SHP77 treated with DMSO at 0.1 percent for 48 hours (cell line): ENCODE data around the gene DLK1.

Experiments used
- DNase-seq: peaks from one replicate; lab custom pipeline; 2025; lab: John Stamatoyannopoulos, UW

The DLK1 gene

DNA sequence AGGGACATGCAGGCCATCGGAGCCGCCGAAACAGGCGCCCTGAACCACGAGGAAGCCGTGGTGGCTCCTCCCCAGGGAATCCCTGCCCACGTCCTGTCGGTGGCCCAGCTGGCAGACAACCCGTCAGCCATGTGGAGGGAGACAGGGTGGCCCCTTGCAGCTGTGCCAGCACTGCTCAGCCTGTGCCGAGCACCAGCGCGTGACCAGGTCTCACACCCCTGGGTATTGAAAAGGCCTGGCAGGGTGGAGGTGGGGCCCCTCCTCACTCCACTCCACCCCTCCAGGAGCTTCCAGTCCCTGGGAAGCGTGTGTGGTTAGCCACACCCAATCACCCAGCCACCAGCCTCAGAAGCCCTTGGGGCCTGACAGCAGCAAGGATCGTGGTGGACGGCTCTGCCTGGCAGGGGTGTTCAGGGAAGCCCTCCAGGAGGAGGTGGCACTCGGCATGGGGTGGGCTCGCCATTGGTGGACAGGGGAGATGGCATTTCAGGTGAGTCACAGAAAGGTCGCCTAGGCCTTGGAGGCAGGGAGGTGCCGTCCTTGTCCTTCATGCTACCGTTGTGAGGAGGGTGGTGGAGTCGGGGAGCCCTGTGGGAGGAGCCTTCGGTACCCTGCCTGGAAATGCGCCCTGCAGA is 12.3 kb upstream of the DLK1 start:
- peak; percentile 83 for DNase-seq

DNA sequence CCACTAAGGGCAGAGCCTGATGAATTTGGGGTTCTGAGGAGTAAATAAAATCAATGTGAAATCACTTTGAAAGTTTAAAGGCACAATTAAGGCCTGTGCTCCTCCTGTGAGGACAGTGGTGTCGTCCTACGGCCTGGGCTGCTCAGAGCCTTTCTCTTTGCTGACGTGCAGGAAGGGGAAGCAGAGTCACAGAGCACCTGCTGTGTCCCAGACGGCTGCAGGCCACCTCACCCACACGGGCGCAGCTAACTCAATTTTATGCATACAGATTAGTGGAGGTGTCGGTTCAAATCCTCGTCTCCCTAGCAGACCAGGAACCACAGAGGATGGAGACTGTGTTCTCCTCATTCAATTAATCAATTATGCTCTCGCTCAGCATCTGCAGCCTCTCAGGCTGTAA is 11.4 kb upstream of the DLK1 start:
- no peak for DNase-seq

DNA sequence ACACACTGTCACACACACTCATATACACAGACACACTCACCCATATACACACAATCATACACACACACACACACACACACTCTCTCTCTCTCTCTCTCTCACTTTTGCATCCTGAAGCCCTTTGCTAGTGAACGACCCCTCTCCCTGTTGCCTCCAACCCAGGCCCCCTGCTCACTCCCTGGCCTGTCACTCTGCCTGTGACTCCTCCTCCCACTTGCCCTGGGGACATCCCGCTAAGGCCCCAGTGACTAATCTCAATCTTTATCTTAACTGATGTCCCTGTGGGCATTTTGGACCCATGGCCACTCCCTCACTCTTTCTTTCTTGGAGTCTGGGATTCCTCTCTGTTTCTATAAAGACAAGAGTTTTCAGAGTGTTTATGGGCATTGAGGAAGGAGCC is 10.9 kb upstream of the DLK1 start:
- DNase-seq = no peak

DNA sequence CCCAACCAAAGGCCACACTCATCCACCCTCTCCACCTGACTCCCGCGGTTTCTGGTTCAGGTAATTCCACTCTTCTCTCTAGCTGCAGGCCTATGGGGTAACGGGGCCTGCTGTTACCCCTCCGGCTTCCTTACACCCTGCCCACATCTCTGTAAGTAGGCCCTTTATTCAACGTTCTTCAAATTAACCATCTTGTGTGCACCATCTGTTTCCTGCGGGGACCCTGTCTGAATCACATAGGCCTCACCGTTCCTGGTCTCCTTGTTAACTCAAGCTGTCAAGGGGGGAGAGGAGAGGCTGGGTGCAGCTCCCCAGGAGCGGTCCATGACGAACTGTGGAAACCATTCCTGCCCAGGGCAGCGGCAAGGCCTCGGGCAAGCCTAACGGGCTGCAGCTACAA is 9.3 kb upstream of the DLK1 start:
- no peak for DNase-seq

DNA sequence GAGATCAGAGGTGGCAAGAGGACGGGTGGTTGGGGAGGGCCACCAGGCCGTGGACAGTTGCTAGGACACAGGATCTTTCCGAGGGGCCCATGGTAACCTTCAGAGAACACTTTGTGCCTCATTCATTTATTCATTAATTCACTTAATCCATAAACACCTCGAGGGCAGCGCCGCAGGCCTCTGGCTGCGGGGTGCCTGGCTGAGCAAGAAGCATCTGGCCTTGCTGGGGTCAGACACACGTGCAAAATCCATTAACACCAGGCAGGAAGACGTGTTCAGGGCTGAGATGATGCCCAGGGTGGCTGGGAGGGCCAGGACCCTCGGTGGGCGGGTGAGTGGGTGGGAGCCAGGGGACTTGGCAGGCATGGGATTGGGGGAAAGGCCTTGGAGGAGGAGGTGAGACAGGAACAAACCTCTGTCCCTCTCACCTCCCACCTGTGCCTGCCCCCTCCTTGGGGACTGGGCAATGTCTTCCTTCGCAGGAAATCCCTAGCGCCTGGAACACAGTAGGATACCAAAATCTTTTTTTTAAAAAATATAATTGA is 6.6 kb upstream of the DLK1 start:
- DNase-seq = no peak

DNA sequence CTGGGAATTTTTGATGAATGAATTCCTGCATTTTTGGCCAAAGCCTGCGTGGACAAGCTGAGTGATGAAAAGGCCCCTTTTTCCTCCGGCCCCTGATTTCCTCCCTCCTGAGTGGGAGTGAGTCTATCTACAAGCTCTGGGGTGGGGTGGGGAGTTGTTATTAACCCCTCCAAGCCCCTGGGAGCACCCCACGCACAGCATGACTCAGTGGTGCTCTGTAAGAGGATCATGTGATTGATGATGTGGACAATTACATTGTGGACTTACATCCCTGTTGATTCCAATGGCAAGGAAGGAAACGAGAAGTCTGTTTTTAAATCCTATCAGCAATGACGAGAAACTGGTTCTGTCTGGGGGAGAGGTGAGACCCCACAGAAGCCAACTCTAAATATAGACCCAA is 5.1 kb upstream of the DLK1 start:
- no peak for DNase-seq

DNA sequence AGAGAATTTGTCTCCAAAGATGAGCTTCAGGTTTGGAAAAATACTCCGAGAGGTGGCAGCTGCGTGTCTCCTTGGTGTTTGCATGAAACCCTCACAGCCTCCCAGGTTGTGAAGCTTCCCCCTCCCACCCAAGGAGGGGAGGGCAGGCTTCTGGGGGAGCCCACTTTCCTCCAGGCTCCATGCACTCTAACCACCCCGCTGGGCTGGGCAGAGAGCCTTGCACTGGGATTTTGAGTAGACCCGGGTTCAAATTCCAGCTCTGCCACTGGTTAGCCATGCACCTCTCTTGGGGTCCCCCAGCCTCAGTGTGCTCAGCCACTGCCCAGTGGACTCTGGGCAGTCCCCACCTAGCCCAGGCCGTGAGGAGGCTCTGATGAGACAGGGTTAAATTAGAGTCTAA is 4.3 kb upstream of the DLK1 start:
- no peak for DNase-seq

DNA sequence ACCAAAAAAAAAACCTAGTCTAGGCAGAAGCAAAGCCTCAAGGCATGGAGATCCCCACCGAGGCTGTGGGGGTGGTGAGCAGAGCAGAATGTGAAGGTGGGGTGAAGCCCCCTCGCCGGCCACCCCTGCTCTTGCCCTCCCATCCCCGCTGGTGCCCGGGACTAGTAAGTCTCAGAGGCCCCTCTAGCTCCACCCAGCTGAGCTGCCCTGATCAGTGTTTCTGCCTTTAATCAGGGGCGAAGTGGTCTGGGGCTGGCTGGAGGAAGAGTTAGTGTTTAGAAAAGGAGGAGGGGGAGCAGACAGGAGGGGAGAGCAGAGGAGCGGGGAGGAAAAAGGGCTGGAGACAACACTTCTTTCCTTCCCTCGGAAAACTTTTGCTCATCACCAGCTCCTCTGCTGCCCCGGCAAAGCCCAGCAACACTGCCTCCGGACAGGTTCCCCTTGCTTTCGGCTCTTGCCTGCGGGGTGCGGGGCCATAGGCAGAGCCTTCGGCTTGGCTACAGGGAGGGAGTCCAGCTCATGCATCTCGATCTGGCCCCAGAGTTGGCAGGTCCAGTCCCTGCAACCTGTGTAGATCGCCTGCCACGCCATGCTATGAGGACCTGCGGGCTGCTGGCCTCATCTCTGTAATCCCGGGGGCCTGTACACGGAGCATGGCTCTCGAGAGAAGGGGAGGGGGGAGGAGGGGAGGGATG is 3.4 kb upstream of the DLK1 start:
- no peak for DNase-seq

DNA sequence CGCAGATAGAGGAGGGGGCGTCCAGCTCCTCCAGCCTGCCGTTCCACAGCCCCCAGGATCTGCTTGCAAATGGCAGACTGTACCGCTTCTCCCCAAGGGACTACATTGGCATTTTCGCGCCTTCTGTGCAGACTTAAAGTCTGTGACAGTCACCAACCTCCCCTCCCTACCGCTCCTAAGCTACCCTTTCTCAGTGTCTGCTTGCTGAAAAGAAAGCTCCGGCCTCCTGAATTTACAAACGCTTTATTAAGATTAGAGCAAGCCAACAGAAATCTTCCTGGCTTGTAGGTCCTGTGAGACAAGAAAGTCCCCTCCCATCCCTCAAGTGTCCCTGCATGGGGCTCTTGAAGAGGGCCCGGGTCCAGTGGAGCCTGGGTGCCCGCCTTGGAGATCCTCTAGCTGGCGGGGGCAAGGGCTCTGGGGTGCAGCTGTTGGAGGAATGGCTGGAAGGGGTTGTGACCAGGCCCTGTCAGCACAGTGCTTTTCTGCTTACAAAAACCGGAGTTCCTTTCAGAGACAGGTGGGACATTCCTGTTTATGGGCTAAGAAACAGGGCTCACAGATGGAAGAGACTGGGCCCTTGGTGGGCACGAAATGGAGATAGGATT is 2.8 kb upstream of the DLK1 start:
- no peak for DNase-seq

DNA sequence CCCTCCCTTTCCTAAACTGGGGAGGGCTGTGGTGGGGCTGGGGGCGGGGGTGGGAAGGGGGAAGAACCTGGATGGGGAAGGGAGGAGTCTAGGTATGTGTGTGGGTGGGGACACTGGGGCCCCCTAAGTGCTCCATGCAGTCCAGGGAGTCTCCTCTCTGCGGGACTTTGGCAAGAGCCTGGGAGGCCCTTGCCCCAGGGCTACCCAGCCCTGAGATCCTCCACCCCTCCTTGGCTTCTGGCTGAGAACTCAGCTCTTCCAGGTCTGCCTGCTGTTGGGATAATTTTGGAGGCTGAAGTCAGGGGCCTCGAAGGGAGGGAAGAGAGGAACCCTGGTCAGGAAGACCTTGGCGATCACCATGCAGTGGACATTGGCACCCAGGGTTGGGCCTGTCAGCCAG is 2.2 kb upstream of the DLK1 start:
- DNase-seq = no peak

DNA sequence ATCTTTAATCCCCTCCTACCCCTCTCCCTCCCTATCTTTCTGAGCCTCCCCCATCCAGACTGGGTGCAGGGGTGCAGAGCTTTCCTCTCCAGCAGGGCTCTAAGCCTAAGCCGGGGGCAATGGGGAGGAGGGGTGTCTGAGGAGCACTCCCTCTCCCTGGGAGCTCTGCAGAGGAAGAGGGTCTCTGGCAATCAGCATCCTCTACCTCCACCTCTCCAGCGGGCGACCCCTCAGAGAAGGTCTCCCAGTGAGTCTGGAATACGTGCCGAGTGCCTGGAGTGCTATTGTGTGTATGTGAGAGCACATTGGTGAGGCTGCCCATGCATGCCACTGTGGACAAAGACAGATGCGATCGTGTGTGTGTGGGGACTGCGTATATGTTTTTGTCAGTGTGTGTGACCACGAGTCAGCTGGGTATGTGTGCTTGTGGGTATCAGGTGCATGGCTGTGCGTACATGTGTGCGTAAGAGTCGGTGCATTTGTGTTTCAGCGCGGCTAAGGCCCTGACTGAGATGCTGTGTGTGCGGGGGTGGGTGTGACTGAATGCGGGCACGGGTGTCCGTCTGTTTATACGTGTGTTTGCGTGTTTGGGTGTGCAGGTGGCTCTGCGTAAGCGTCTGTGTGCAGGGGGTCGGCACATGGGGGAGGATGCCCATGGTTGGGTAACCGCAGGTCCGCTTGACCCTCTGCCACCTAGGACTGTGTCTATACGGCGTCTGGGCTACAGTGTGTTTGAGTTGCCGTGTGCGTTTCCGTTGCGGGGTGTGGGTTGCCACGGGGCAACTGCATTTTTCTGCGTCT is 905 bp upstream of the DLK1 start:
- no peak for DNase-seq

DNA sequence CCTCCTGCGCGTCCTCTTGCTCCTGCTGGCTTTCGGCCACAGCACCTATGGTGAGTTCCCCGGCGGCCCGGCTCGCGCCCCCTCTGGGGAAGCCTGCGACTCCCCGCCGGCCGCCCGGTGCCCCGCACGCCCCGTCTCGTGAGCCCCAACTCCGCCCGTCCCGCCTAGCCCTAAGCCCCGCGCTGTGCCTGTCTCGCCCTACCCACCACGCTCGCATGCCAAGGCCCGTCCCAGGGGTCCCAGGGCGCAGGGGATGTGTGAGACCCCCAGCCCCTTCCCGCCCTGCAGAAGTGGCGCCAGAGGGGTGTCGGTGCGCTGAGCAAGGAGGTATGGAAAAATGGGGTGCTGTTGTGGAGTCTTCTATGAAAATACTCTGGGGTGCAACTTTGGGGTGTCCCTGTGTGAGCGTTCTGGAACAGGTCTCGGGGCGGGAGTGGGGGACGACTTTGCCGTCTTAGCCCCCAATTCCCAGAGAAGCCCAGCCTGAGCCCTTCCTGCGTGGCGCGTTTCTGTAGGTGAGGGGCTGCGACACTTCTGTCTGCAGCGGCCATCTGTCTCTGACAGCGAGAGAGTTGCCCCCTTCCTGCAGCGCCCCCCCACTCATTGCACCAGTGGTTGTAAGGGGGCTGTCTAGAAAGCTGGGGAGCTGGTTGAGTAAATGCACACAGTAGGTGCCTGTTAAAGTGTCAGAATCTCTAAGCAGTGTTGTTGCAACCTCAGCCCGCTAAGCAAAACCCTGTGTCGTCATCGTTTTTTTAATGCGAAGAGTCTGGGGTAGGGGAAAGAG is 587 bp downstream of the DLK1 start:
- DNase-seq = no peak

DNA sequence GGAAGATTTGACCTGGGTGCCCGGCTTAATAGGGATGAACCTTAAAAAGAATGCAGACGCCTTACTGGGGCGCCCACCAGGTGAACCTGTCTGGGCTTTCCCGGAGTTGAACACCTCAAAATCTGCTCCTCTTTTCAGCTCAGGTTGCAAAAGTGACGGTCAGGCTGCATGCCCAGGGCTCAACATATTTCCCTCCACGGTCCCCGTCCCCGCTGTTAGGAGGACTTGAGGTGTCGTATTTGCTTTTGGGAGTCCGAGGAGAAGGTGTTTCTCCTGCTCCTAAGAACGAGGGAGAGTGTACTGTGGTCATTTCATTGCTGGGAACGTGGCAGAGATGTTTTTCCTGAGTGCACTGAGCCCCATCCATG is 1.2 kb downstream of the DLK1 start:
- DNase-seq = no peak

DNA sequence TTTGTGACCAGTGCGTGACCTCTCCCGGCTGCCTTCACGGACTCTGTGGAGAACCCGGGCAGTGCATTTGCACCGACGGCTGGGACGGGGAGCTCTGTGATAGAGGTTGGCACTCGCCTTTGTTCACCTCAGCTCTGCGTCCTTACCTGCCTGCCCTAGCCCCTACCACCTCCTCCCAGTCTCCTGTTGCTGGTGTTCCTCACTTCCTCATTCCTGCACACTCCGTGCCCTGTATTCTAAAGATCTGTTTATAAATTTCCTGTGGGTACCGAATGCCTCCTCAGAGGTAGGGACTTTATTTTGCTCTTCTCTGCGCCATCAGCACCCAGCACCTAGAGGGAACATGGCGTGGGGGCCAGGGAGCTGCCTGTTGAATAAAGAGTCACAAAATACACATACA is 2.3 kb downstream of the DLK1 start:
- no peak for DNase-seq

DNA sequence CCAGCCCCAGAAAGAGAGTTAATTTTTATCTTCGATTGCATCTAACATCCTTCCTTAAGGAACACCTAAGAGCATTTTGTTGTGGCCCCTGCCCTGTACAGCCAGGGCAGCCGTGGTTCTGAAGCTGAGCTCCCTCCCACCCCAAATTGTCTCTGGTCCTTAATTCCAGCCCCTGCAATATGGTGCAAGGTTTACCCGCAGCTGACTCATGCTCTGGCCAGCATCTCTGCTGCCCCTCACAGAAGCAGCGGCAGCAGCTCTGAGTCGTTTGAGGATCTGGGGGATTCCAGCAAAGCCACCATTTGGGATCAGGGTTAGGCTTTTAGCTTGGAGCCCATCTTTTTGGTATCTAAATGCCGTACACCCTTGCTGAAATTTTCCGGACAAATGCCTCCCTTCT is 3.3 kb downstream of the DLK1 start:
- no peak for DNase-seq

DNA sequence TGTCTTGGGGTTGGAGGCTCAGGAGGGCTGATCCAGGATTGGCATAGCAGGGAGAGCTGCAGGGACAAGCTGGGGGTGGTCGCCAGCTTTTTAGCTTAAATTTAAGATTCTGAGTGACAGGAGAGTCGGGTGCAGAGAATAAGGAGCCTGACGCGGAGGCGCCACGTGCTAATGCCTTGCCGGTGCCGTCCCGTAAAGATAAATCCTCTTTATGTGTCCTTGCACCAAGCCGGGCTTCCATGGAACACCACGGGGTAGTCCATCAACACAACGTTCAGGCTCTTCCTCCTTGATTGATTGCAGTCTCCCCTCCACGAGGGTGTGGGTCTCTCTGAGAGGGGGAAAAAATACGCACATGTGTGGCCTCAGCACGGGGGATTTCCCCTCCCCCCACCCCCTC is 3.9 kb downstream of the DLK1 start:
- no peak for DNase-seq

DNA sequence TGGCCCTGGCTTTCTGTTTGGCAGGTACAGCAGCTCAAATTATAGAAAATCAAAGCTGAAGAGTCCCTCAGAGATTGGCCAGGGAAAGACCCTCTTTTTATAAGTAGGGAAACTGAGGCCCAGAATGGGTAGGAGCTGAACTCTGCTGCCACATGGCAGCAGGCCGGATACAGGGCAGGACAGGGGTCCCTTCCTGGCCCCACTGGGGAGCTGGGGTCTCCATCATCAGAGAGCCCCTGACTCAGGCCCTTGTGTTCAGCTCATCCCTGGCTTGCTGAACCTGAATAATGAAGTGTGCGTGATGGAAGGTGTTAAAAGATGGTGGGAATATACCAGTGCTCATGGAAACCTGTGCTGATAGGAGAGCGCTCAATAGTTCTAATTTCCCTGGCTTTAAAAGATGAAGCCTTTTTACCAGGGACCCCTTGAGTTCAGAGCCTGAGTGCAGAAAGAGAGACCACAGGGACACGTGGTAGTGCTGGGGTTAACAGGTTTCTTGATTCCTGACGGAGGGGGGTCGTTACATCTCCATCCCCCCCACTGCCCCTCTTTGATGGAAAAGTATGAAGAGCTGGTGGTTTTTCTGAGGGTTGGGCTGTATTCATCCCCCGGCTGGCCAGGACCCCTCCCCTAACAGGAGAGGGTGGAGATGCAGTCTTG is 4.4 kb downstream of the DLK1 start:
- no peak for DNase-seq

DNA sequence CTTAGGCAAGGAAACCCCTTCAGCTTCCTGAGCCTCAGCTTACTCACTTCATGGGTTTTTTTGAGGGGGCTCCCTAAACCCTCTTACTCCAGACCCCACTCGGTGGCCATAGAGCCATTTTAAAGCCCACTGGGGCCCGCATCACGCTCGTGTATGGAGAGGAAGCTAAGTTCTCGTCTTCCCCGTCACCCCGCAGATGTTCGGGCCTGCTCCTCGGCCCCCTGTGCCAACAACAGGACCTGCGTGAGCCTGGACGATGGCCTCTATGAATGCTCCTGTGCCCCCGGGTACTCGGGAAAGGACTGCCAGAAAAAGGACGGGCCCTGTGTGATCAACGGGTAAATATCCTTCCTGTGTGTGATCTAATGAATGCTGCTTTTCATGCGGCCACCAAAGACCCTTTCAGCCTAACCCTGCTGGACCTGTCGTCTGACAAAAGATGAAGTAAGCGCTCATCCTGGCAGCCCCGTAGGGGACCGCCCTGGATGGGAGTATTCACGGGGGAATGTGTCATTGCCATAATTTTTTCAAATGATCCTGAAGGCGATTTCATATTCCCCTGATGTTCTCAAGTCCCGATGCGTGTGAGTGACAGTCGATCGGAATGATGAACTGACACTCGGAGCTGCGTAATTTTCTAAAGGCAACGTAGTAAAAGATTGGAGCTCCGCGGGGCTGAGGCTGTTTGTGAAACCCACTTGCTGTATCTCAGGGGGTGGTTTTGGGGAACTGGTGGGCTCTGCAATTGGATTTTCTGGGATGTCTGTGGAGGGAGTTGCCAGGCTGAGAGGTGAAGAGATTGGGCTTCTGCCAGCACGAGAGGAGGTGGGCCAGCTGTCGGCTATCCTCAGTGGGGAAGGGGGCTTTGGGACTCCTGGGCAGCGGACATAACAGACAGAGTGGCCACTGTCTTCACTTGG is 5.4 kb downstream of the DLK1 start:
- no peak for DNase-seq

DNA sequence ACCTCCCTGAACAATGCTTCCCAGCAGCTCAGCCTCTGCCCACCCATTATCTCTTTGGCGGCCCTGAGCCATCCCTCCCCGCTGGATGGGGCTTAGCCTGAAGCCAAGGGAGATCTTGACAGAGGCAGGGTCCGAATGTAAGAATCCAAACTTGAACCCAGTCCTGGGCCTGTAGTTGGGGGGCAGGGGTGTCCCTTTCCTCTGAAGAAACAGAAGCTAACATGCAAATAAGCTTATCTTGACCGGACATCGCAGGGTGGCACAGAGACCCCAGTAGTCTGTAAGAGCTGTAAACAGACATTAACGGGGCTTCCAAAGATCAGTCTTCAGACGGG is 6.0 kb downstream of the DLK1 start:
- DNase-seq = no peak

DNA sequence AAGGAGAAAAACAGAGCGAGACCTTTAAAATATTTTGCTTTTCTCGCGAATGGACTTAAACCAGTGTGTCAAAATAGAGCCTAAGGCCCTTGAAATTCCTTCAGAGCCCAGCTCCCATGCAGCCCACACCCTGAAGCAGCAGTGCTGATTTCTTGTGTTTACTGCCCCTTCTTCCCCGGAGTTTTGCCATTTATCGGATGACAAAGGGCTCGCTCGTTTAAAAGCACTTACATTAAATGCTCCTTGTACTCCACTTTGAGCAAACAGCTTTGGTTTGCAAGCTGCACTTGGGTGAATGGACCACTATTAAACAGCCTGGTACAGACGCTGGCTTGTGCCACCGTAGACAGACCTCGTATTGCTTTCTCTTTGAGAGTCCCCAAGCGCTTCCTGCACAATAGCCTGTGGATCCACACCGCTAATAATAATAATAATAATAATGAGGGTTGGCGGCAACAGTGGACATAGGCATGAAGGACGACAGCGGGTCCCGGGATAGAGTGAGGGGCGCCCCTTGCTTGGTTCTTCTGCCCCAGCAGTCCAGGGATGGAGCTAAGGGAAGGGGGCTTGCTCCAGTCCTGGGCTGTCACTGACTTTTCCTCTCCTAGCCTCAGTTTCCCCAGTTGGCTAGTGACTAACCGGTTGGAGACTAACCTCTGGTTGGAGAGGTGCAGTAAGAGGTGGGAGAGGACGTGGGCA is 6.6 kb downstream of the DLK1 start:
- DNase-seq = no peak
